Right lobe of liver (tissue), 6 donors: Measurements from ENCODE around the gene TSHZ3. TPM values are rescaled to one million over a fixed set of nuclear protein-coding genes. Genes with fewer than 3 reads are reported as not detected.

ENCODE experiments used
- ATAC-seq, 4 donors: fragments of 200-7000 bp; cut with Tn5 transposase; one replicate each; pipeline ENCODE4 v1.9.1; 2020; ENCODE audit warnings: mild to moderate bottlenecking in 4 of 4, moderate library complexity in 4 of 4
- DNase-seq, 3 donors: peaks; one replicate each; pipeline ENCODE4 v3.0.0-alpha.2; 2020
- H3K27ac ChIP-seq, 3 donors: fragments of 200-600 bp; one replicate each; pipeline ENCODE4 v1.8.0; 2022
- H3K27me3 ChIP-seq, 2 donors: fragments of 200-600 bp; one replicate each; pipeline ENCODE4 v1.8.0; 2022
- H3K36me3 ChIP-seq, 4 donors: fragments of 200-600 bp; sonication (generic) in 1 of 4; one replicate each; pipeline versions ENCODE4 v1.5.1 to v1.8.0; 2017 to 2022; ENCODE audit warnings: control low read depth in 1 of 4
- H3K4me1 ChIP-seq, 4 donors: fragments of 200-600 bp; sonication (generic) in 1 of 4; one replicate each; pipeline versions ENCODE4 v1.5.1 to v1.8.0; 2017 to 2022; ENCODE audit warnings: control low read depth in 1 of 4
- H3K4me3 ChIP-seq, 3 donors: fragments of 200-600 bp; one replicate each; pipeline ENCODE4 v1.8.0; 2022
- H3K9me3 ChIP-seq, 4 donors: fragments of 200-600 bp; sonication (generic) in 1 of 4; one replicate each; pipeline versions ENCODE4 v1.5.1 to v1.8.0; 2017 to 2022; ENCODE audit warnings: control low read depth in 1 of 4
- CTCF ChIP-seq, 4 donors: fragments of 200-600 bp in 3 of 4; fragments of 450-650 bp in 1 of 4; IDR thresholded peaks; one replicate each; pipeline versions ENCODE4 v1.5.1 to v1.8.0; 2016 to 2022; ENCODE audit warnings: antibody characterized with exemption in 4 of 4, mild to moderate bottlenecking in 2 of 4
- POLR2A ChIP-seq: fragments of 450-650 bp; IDR thresholded peaks from one replicate; pipeline ENCODE4 v1.6.1; 2017; ENCODE audit warnings: antibody characterized with exemption, mild to moderate bottlenecking
- WGBS: methylation state at CpG from one replicate; pipeline ENCODE4 v1.1.6; 2018; ENCODE audit warnings: low coverage, low lambda C conversion rate; ENCODE audit not compliant: insufficient coverage; ENCODE audit errors: missing lambda C conversion rate; 5-methylcytosine and 5-hydroxymethylcytosine counted together
- intact Hi-C, 2 donors: fragments of 100-400 bp; cut with DNase I; formaldehyde crosslinking; loops; one replicate each; pipeline versions ENCODE4 v1.11.2 to v1.14.1; 2022
- total RNA-seq, 6 experiments: library from RNA; depleted of rRNA in 2 of 6; stranded (reverse); fragments of >200 nt in 2 of 6; fragmentation: NEBNext Ultra II Directional in 3 of 6; extraction: Animal tissue kit (Norgen Biotek cat#: 25700) in 3 of 6; gene quantifications; one replicate each; pipeline versions ENCODE4 v1.1.0 to v1.2.4, GENCODE V29; 2016 to 2023
- donor health status: DM: no; HTN: yes; CAD: no.
- donor health status: DM: no; HTN: no; CAD: no.
- donor health status: DM: no; HTN: no; CAD: no.
- donor health status: DM: no; HTN: yes; CAD: no.
- donor health status: DM: no; HTN: yes; CAD: no.

Gene TSHZ3
- total RNA-seq, 6 experiments from 2014 or later = 1.2 to 1.6 (median 1.3) TPM

DNA sequence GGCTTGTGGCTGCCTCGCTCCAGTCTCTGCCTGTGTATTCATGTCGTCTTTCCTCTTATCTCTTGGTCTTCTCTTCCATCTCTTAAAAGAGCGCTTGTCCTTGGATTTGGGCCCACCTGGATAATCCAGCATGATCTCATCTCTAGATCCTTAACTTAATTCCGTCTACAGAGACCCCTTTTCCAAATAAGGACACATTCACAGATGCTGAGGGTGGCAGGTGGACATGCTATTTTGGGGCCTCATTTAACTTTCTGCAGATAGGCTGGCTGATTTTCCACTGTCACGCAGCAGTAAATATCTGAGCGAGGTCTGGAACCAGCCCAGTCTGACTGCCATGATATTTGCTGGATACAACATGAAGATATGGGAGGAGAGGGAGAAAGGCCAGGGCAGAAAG is 41.5 kb upstream of the TSHZ3 start:
- DNase-seq (no peak), ATAC-seq (no peak)
- Histone ChIP-seq H3K4me3 (no peak overlapping the region), H3K4me1 (peaks cover 0 to 4% (median 0%) of the 10 kb centered on the region in 4 donors), H3K27ac (no peak overlapping the region), H3K27me3 (peaks cover 0 to 5% of the 10 kb centered on the region in 2 donors), H3K36me3 (no peaks in the 10 kb centered on the region), H3K9me3 (no peaks in the 10 kb centered on the region)
- intact Hi-C loops = no loop called here
- no peak for TF ChIP-seq CTCF (IDR thresholded peaks at IDR 0.05)
- TF ChIP-seq POLR2A = no peak
- WGBS = 77% methylated on average over 6 of the region's 6 CpGs

DNA sequence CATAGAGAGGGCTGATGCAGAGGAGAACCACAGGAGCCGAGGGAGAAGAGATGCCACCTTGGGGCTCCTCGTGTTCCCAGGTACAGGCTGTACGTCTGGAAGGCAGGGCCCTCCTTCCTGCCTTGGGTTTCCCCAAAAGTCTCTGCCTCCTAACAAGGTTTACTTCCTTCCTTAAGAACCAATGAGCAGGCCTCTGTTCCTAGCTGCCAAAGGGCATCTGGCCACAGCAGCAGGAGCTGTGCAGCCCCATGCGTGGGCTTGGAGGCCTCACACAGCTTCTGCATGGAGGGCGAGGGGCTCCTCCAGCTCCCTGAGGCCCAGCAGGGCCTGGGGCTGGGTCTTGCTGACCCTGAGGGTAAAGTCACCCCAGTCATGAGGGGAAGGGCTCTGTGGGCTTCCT is 40.6 kb upstream of the TSHZ3 start:
- H3K4me3 ChIP-seq = no peak overlapping the region
- WGBS = 70% methylated on average over 3 of the region's 5 CpGs

GRCh38 chr19:31387717-31388301 is 38.6 kb upstream of the TSHZ3 start:
- intact Hi-C loops = no loop called here
- no peak for TF ChIP-seq CTCF (IDR thresholded peaks at IDR 0.05)
- no peak for TF ChIP-seq POLR2A
- no peaks in the 10 kb centered on the region for H3K36me3 ChIP-seq
- ATAC-seq (peak in 1 of 4 donors; percentile 16), DNase-seq (no peak)
- peaks cover 0 to 3% (median 0%) of the 10 kb centered on the region in 4 donors for H3K4me1 ChIP-seq
- H3K9me3 ChIP-seq = no peaks in the 10 kb centered on the region
- no peaks in the 10 kb centered on the region for H3K27me3 ChIP-seq
- no peak overlapping the region for H3K27ac ChIP-seq
- 71% methylated on average over 15 of the region's 16 CpGs for WGBS
- no peak overlapping the region for H3K4me3 ChIP-seq

More for the DNA sequence above, 40.6 kb upstream of the TSHZ3 start:
- H3K9me3 ChIP-seq = no peaks in the 10 kb centered on the region
- no peaks in the 10 kb centered on the region for H3K36me3 ChIP-seq
- H3K27ac ChIP-seq = no peak overlapping the region
- DNase-seq (no peak), ATAC-seq (no peak)
- intact Hi-C loops = no loop called here
- H3K4me1 ChIP-seq = peaks cover 0 to 4% (median 0%) of the 10 kb centered on the region in 4 donors
- TF ChIP-seq CTCF (IDR thresholded peaks at IDR 0.05) = no peak
- TF ChIP-seq POLR2A = no peak
- peaks cover 0 to 5% of the 10 kb centered on the region in 2 donors for H3K27me3 ChIP-seq

GRCh38 chr19:31386806-31387205 is 37.6 kb upstream of the TSHZ3 start:
- TF ChIP-seq POLR2A = no peak
- TF ChIP-seq CTCF (IDR thresholded peaks at IDR 0.05) = no peak
- DNase-seq = no peak
- intact Hi-C loops = no loop called here
- no peaks in the 10 kb centered on the region for H3K9me3 ChIP-seq
- H3K4me3 ChIP-seq = no peak overlapping the region
- H3K27ac ChIP-seq = no peak overlapping the region
- H3K27me3 ChIP-seq = no peaks in the 10 kb centered on the region
- 53% methylated on average over 3 of the region's 8 CpGs for WGBS
- H3K4me1 ChIP-seq = no peaks in the 10 kb centered on the region
- no peak for ATAC-seq
- H3K36me3 ChIP-seq = no peaks in the 10 kb centered on the region
